HEK293 (cell line): Measurements from ENCODE around the gene PRKCZ.

Experiments used
- KLF10 ChIP-seq: fragments of 450-650 bp; IDR thresholded peaks from 2 replicates; pipeline ENCODE4 v1.5.1; 2018; ENCODE audit warnings: missing biosample characterization, mild to moderate bottlenecking, missing genetic modification characterization
- ZNF555 ChIP-seq: fragments of 450-650 bp; formaldehyde crosslinking; conservative IDR thresholded peaks from 2 replicates; pipeline ENCODE4 v1.5.1; 2017; ENCODE audit warnings: missing biosample characterization, mild to moderate bottlenecking, missing genetic modification characterization, inconsistent platforms
- ZNF658 ChIP-seq: fragments of 450-650 bp; formaldehyde crosslinking; IDR thresholded peaks from 2 replicates; pipeline ENCODE4; 2016; ENCODE audit warnings: missing biosample characterization, missing genetic modification characterization
- ZXDB ChIP-seq: fragments of 450-650 bp; formaldehyde crosslinking; IDR thresholded peaks from 2 replicates; pipeline ENCODE4 v1.5.1; 2016; ENCODE audit warnings: missing biosample characterization, missing genetic modification characterization
- TF ChIP-seq, protein P1 (sequence below): fragments of 450-650 bp; formaldehyde crosslinking; IDR thresholded peaks from 2 replicates; pipeline ENCODE4 v1.5.1; 2016; ENCODE audit warnings: missing biosample characterization, missing genetic modification characterization
- TF ChIP-seq, protein P2 (sequence below): sonication (generic); formaldehyde crosslinking; IDR thresholded peaks from 2 replicates; pipeline ENCODE4 v1.8.1; 2022; ENCODE audit warnings: mild to moderate bottlenecking, moderate library complexity, missing genetic modification reagents
- TF ChIP-seq, protein P3 (sequence below): fragments of 450-650 bp; formaldehyde crosslinking; IDR thresholded peaks from 2 replicates; pipeline ENCODE4 v1.5.1; 2016; ENCODE audit warnings: missing biosample characterization, missing genetic modification characterization

DNA sequence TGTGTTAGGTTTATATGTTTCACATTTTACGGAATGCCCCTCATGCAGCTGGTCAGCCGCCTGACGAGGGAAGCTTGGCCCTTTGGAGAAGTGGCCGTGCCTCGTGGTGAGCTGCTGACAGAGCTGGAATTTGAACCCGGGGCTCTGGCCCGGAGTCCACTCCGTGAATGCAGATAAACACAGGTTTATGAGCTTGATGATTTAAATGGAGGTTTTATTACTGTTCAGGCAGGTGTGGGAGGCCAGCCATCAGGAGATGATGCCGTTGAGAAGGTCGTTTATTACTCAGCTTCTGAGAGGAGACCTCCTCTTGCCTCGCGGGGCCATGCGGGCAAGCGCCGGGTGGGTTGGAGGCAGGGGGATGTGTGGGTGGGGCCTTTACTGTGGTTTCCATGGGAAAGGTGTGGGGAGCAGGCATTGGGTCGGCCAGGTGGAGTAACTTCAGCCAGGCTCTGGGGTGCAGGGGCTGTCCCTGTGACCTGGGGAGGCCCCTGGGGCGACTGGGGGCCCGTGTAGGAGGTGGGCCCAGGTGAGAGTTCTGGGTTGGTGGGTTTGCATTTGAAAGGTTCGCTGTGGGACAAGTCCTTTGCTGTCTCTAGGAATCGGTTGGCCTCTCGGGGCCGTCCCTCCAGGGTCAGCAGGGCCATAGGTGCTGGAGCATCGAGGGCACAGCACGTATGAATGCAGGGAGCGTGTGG, 22.0 kb downstream of the PRKCZ start:
- TF ChIP-seq, protein P1, sequence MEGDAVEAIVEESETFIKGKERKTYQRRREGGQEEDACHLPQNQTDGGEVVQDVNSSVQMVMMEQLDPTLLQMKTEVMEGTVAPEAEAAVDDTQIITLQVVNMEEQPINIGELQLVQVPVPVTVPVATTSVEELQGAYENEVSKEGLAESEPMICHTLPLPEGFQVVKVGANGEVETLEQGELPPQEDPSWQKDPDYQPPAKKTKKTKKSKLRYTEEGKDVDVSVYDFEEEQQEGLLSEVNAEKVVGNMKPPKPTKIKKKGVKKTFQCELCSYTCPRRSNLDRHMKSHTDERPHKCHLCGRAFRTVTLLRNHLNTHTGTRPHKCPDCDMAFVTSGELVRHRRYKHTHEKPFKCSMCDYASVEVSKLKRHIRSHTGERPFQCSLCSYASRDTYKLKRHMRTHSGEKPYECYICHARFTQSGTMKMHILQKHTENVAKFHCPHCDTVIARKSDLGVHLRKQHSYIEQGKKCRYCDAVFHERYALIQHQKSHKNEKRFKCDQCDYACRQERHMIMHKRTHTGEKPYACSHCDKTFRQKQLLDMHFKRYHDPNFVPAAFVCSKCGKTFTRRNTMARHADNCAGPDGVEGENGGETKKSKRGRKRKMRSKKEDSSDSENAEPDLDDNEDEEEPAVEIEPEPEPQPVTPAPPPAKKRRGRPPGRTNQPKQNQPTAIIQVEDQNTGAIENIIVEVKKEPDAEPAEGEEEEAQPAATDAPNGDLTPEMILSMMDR (tag by site-specific recombination) = no peak
- TF ChIP-seq ZNF555 (tag by site-specific recombination) (no peak), ZXDB (tag by site-specific recombination) (no peak), KLF10 (tag by site-specific recombination) (no peak), ZNF658 (tag by site-specific recombination) (no peak)
- TF ChIP-seq, protein P2, sequence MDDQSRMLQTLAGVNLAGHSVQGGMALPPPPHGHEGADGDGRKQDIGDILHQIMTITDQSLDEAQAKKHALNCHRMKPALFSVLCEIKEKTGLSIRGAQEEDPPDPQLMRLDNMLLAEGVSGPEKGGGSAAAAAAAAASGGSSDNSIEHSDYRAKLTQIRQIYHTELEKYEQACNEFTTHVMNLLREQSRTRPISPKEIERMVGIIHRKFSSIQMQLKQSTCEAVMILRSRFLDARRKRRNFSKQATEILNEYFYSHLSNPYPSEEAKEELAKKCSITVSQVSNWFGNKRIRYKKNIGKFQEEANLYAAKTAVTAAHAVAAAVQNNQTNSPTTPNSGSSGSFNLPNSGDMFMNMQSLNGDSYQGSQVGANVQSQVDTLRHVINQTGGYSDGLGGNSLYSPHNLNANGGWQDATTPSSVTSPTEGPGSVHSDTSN = no peak
- TF ChIP-seq, protein P3, sequence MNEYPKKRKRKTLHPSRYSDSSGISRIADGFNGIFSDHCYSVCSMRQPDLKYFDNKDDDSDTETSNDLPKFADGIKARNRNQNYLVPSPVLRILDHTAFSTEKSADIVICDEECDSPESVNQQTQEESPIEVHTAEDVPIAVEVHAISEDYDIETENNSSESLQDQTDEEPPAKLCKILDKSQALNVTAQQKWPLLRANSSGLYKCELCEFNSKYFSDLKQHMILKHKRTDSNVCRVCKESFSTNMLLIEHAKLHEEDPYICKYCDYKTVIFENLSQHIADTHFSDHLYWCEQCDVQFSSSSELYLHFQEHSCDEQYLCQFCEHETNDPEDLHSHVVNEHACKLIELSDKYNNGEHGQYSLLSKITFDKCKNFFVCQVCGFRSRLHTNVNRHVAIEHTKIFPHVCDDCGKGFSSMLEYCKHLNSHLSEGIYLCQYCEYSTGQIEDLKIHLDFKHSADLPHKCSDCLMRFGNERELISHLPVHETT (tag by site-specific recombination) = no peak
